Measurements from ENCODE around the gene SERPINE2. TPM values are rescaled to one million over a fixed set of nuclear protein-coding genes. Genes with fewer than 3 reads are reported as not detected.

SERPINE2 gene
- total RNA-seq, 1 donor from 2014 or later = 86.1 TPM

GRCh38 chr2:223947711-223948205 is 91.3 kb downstream of the SERPINE2 start:
- H3K36me3 ChIP-seq = no peaks in the 10 kb centered on the region
- DNase-seq (ENCODE audit: low spot score in 2 of 2) = no peak
- intact Hi-C loops (cut with DNase I) = loop anchor here (10.0 kb wide), 1 partner anchor 1293 kb away; the partner anchor contains the start of gene FARSB
- H3K9me3 ChIP-seq = no peaks in the 10 kb centered on the region
- no peak overlapping the region for H3K4me3 ChIP-seq
- TF ChIP-seq CTCF (IDR thresholded peaks at IDR 0.05) = no peak
- no peak overlapping the region for H3K27ac ChIP-seq
- H3K27me3 ChIP-seq = no peaks in the 10 kb centered on the region
- peaks cover 0 to 3% of the 10 kb centered on the region in 2 donors for H3K4me1 ChIP-seq

- H3K27ac ChIP-seq = no peak overlapping the region
- intact Hi-C loops (cut with DNase I) = loop anchor here (10.0 kb wide), 1 partner anchor 1291 kb away; the partner anchor contains the start of gene FARSB
- DNase-seq (ENCODE audit: low spot score in 2 of 2) = no peak
- H3K27me3 ChIP-seq = no peaks in the 10 kb centered on the region
- H3K36me3 ChIP-seq = no peaks in the 10 kb centered on the region
- TF ChIP-seq CTCF (IDR thresholded peaks at IDR 0.05) = no peak
- H3K4me3 ChIP-seq = peak overlapping the region; percentile 80 to 92
- peaks cover 8 to 10% of the 10 kb centered on the region in 2 donors for H3K4me1 ChIP-seq
- H3K9me3 ChIP-seq = no peaks in the 10 kb centered on the region
Observed at GRCh38 chr2:223945755-223946154, 93.3 kb downstream of the SERPINE2 start.

GRCh38 chr2:223944703-223945531 is 94.2 kb downstream of the SERPINE2 start, which contains the start of gene WDFY1:
TSS of gene WDFY1 (minus strand) at chr2:223945335. CDS start at chr2:223945284, 51 bp downstream.
- Histone ChIP-seq H3K36me3 (no peaks in the 10 kb centered on the region), H3K27ac (peak within 1 kb of the TSS; percentile 96 to 98), H3K27me3 (no peaks in the 10 kb centered on the region), H3K9me3 (no peaks in the 10 kb centered on the region), H3K4me3 (peak within 1 kb of the TSS; percentile 80 to 92), H3K4me1 (peaks cover 8 to 10% of the 10 kb centered on the region in 2 donors)
- TF ChIP-seq CTCF (IDR thresholded peaks at IDR 0.05) = no peak
- DNase-seq (ENCODE audit: low spot score in 2 of 2) = peak; percentile 63 to 94
- intact Hi-C loops (cut with DNase I) = loop anchor here (1.0 to 10.0 kb wide), 2 partner anchors 12 to 1290 kb away; partner anchors contain the start of genes FARSB and MRPL44

DNA sequence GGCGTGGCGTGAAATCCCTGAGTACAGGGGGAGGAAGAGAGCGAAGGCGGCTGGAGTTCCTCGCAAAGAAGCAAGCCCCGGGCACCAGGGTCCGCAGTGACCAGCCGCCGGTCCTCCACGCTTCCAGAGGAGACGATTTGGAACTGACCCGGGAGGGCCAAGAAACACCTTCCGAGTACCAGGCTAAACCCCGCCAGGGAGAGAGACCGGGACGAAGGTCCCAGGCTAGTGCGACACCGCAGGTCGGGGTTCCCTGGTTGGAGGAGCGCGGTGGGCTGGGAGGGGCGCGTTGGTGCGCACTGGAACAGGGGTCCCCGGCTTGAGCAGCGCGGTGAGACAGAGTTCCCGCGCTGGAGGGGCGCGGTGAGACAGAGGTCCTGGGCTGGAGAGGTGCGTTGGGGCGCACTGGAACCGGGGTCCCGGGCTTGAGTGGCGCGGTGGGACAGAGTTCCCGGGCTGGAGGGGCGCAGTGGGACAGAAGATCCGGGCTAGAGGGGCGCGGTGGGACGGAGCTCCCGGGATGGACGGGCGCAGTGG is 94.9 kb downstream of the SERPINE2 start:
- H3K9me3 ChIP-seq = no peaks in the 10 kb centered on the region
- H3K27ac ChIP-seq = peak overlapping the region; percentile 96 to 98
- peaks cover 8 to 10% of the 10 kb centered on the region in 2 donors for H3K4me1 ChIP-seq
- H3K27me3 ChIP-seq = no peaks in the 10 kb centered on the region
- peak in 1 of 2 donors; percentile 70 for DNase-seq (ENCODE audit: low spot score in 2 of 2)
- TF ChIP-seq CTCF (IDR thresholded peaks at IDR 0.05) = no peak
- H3K36me3 ChIP-seq = no peaks in the 10 kb centered on the region
- peak overlapping the region; percentile 80 to 92 for H3K4me3 ChIP-seq
- intact Hi-C loops (cut with DNase I) = loop anchor here (1.0 to 10.0 kb wide), 2 partner anchors 13 to 1289 kb away; partner anchors contain the start of genes FARSB and MRPL44

GRCh38 chr2:223943561-223944008 is 95.5 kb downstream of the SERPINE2 start:
- peaks cover 8 to 14% of the 10 kb centered on the region in 2 donors for H3K4me1 ChIP-seq
- no peak for TF ChIP-seq CTCF (IDR thresholded peaks at IDR 0.05)

More at GRCh38 chr2:223943561-223944008, 95.5 kb downstream of the SERPINE2 start:
- peak overlapping the region; percentile 96 to 98 for H3K27ac ChIP-seq
- intact Hi-C loops (cut with DNase I) = loop anchor here (1.0 to 10.0 kb wide), 2 partner anchors 14 to 1289 kb away; partner anchors contain the start of genes FARSB and MRPL44
- no peaks in the 10 kb centered on the region for H3K36me3 ChIP-seq
- no peaks in the 10 kb centered on the region for H3K9me3 ChIP-seq
- H3K4me3 ChIP-seq = peak overlapping the region; percentile 80 to 92
- DNase-seq (ENCODE audit: low spot score in 2 of 2) = no peak
- no peaks in the 10 kb centered on the region for H3K27me3 ChIP-seq

Data from ascending aorta (tissue), 2 donors.